Adrenal gland (tissue), 5 donors: ENCODE results near the gene ISG20.

Experiments
- CTCF ChIP-seq, 6 experiments: fragments of 450-650 bp in 4 of 6; fragments of 200-600 bp in 2 of 6; sonication (generic) in 1 of 6; IDR thresholded peaks; 1 replicate in 5 of 6; 2 replicates in 1 of 6; pipeline versions ENCODE4 v1.5.1 to v1.8.0; 2016 to 2021; ENCODE audit warnings: antibody characterized with exemption in 6 of 6, mild to moderate bottlenecking in 2 of 6, moderate library complexity in 1 of 6
- POLR2A ChIP-seq, 2 donors: fragments of 450-650 bp; IDR thresholded peaks; one replicate each; pipeline ENCODE4 v1.6.1; 2017; ENCODE audit warnings: antibody characterized with exemption in 2 of 2, mild to moderate bottlenecking in 2 of 2, moderate library complexity in 1 of 2
- donor health status: DM: no; HTN: no; CAD: no.

- no peak for TF ChIP-seq CTCF (IDR thresholded peaks at IDR 0.05)
- TF ChIP-seq POLR2A (IDR thresholded peaks at IDR 0.05) = no peak
Observed at GRCh38 chr15:88648357-88649214, 9.8 kb downstream of the ISG20 start.
